ENCODE results near the gene INPP5F. TPM values are rescaled to one million over a fixed set of nuclear protein-coding genes. Genes with fewer than 3 reads are reported as not detected.

INPP5F gene
- total RNA-seq (2013; cell fraction: nucleolus; rRNA removed), result 249 and 251 TPM in 2 replicates
- total RNA-seq (2014; rRNA removed) (28.0 and 34.6 TPM in 2 replicates), total RNA-seq (2014; rRNA removed; fragmentation: Illumina TruSeq; extraction: Trizol) (35.1 and 39.7 TPM in 2 replicates), total RNA-seq (2021) (36.3 and 39.9 TPM in 2 replicates), polyA plus RNA-seq (2011; rRNA removed) (49.3 and 64.4 TPM in 2 replicates), polyA plus RNA-seq (2014; fragmentation: Illumina TruSeq; extraction: Trizol) (39.8 and 50.4 TPM in 2 replicates), polyA plus RNA-seq (2014; fragmentation: Nextera tagmentation; extraction: Ambion mirVana) (10 to 100 TPM in 1 of 2 experiments, 1 to 10 TPM in 1; 6.0 to 13.4 TPM), polyA plus RNA-seq (2014; rRNA removed) (29.6 and 33.5 TPM in 2 replicates), polyA plus RNA-seq (2016; fragmentation: Nextera tagmentation; extraction: Ambion mirVana) (10 to 100 TPM; 32.7 to 41.0 TPM), polyA minus RNA-seq (2011; rRNA and poly(A)+ RNA removed) (33.3 and 49.1 TPM in 2 replicates), Bru-seq, nascent RNA (percentile 95 among the genes with signal in this experiment), BruChase-seq, experiment 1, labeled RNA remaining after a 6-hour chase (percentile 95 among the genes with signal in this experiment), BruChase-seq, experiment 2, labeled RNA remaining after a 2-hour chase (percentile 95 among the genes with signal in this experiment)
- polyA plus RNA-seq (2011; ENCODE audit: low read depth), result 8.8 TPM
- polyA plus RNA-seq (2011; cell fraction: cytosol; rRNA removed), result 18.1 and 23.9 TPM in 2 replicates
- polyA plus RNA-seq (2011; cell fraction: nucleus; rRNA removed), result 50.6 and 53.1 TPM in 2 replicates
- polyA plus RNA-seq (2012), result 10.9 and 11.1 TPM in 2 replicates
- 15.9 and 17.7 TPM in 2 replicates for polyA minus RNA-seq (2011; cell fraction: cytosol; rRNA and poly(A)+ RNA removed)
- polyA minus RNA-seq (2011; cell fraction: nucleus; rRNA and poly(A)+ RNA removed), result 51.6 and 81.8 TPM in 2 replicates
- long read RNA-seq, experiment 1, full-length matches to known transcripts, result 4 of 8 reads
- long read RNA-seq, experiment 1, partial matches to known transcripts, result 2 of 8 reads
- long read RNA-seq, experiment 1, other reads (novel, unspliced or antisense), result 2 of 8 reads
- long read RNA-seq, experiment 2, full-length matches to known transcripts, result 6 of 24 reads
- long read RNA-seq, experiment 2, partial matches to known transcripts, result 5 of 24 reads
- long read RNA-seq, experiment 2, other reads (novel, unspliced or antisense), result 13 of 24 reads

GRCh38 chr10:119725828-119726675 is at the start of gene INPP5F:
TSS of gene INPP5F (plus strand) at chr10:119726050. CDS start at chr10:119726263, 213 bp downstream.
- peak within 1 kb of the TSS; percentile 95 for H3K4me2 ChIP-seq (ENCODE audit: control insufficient read depth, insufficient read depth)
- H3K4me1 ChIP-seq (ENCODE audit: control insufficient read depth, insufficient read depth, low read length), result peaks cover 17% of the 10 kb centered on the region
- peak within 1 kb of the TSS; percentile 78 for H3K9ac ChIP-seq (ENCODE audit: control insufficient read depth, insufficient read depth, low read length)
- ATAC-seq (peak; percentile 88), DNase-seq (ENCODE audit: low read depth, low spot score) (peak; percentile 88), FAIRE-seq (peak; percentile 92)
- H3K27me3 ChIP-seq (replicated peaks in 1 of 2; ENCODE audit: control insufficient read depth in 2 of 2, insufficient read depth in 2 of 2, low read length in 1 of 2), result no peaks in the 10 kb centered on the region
- ChIA-PET CTCF (interaction anchor here (0.6 to 6.2 kb wide), 14 partner anchors 10 to 642 kb away, joined by 3 to 68 read pairs (median 7); no protein-coding TSS in a partner anchor), SMC1A (ENCODE audit: uncharacterized antibody, unreplicated experiment) (interaction anchor here (1.1 to 6.3 kb wide), 10 partner anchors 11 to 39 kb away, joined by 3 to 165 read pairs (median 18); no protein-coding TSS in a partner anchor), POLR2A (interaction anchor here (0.6 to 6.1 kb wide), 19 partner anchors 9 to 147 kb away, joined by 3 to 85 read pairs (median 4); partner anchors contain the start of genes BAG3 and MCMBP), RAD21 (ENCODE audit: unreplicated experiment) (interaction anchor here (0.6 to 8.5 kb wide), 21 partner anchors 9 to 601 kb away, joined by 3 to 143 read pairs (median 5); partner anchors contain the start of gene MCMBP)
- no peaks in the 10 kb centered on the region for H3K36me3 ChIP-seq (ENCODE audit: control insufficient read depth in 2 of 2, insufficient read depth in 2 of 2, low read length in 1 of 2)
- in situ Hi-C loops (cut with MboI) (no loop called here), intact Hi-C loops (cut with micrococcal nuclease; ENCODE audit: unreplicated experiment) (loop anchor here (1.0 to 2.0 kb wide), 3 partner anchors 17 to 33 kb away; no protein-coding TSS in a partner anchor)
- WGBS (ENCODE audit: insufficient coverage, insufficient replicate concordance, low lambda C conversion rate, missing lambda C conversion rate), result under 1% methylated on average over 39 of the region's 95 CpGs
- no peaks in the 10 kb centered on the region for H4K20me1 ChIP-seq (ENCODE audit: control insufficient read depth, insufficient read depth)
- H2AFZ ChIP-seq (ENCODE audit: control insufficient read depth, low read depth, low read length), result peak within 1 kb of the TSS; percentile 76
- H3K4me3 ChIP-seq, result peak within 1 kb of the TSS; percentile 95
- H3K27ac ChIP-seq (ENCODE audit: control insufficient read depth, insufficient read depth), result peak within 1 kb of the TSS; percentile 82
- H3K79me2 ChIP-seq (ENCODE audit: control insufficient read depth, insufficient read depth, low read length), result peaks cover 1% of the 10 kb centered on the region; the same call in 1 of the 2 replicates
- BruUV-seq (replicated peaks), result no TSS peak
- no peaks in the 10 kb centered on the region for H3K9me3 ChIP-seq (replicated peaks; ENCODE audit: control insufficient read depth, insufficient read depth, low read length)
- TF ChIP-seq EZH2 (IDR thresholded peaks at IDR 0.05; ENCODE audit: borderline replicate concordance, control insufficient read depth, low read depth, low read length) (no peak), CHD2 (IDR thresholded peaks at IDR 0.05; ENCODE audit: borderline replicate concordance, low read depth, low read length) (no peak), MYB (IDR thresholded peaks at IDR 0.05; ENCODE audit: borderline replicate concordance, low read depth, low read length) (no peak), ZNF274 (IDR thresholded peaks at IDR 0.05; ENCODE audit: insufficient read depth, insufficient read length) (no peak), POU2F2 (IDR thresholded peaks at IDR 0.05; ENCODE audit: borderline replicate concordance, low read depth, low read length) (no peak), ELK1 (IDR thresholded peaks at IDR 0.05; ENCODE audit: low read depth, low read length) (no peak), RB1 (IDR thresholded peaks at IDR 0.05; ENCODE audit: borderline replicate concordance) (peak; percentile 61; the same call in 1 of the 2 replicates), YBX1 (IDR thresholded peaks at IDR 0.05) (no peak), POLR2A (IDR thresholded peaks at IDR 0.05; ENCODE audit: low read depth, low read length) (peak; percentile 59; the same call in 1 of the 2 replicates), E2F4 (IDR thresholded peaks at IDR 0.05; ENCODE audit: low read depth, low read length) (no peak), ZBTB11 (CRISPR knock-in tag; IDR thresholded peaks at IDR 0.05) (no peak), EGR1 (IDR thresholded peaks at IDR 0.05; ENCODE audit: borderline replicate concordance in 1 of 2, low read depth in 2 of 2, low read length in 2 of 2) (no peak)
